GM19372 (cell line): ENCODE data around the gene POTEJ.
"Not testable (repeated sequence)": the region's sequence is repeated elsewhere in the genome, so short reads cannot be mapped to it uniquely, and the experiment has no call there.

Experiments used
- ATAC-seq: cut with Tn5 transposase; IDR thresholded peaks from one replicate; pipeline ENCODE4 v1.9.1; 2021; ENCODE audit warnings: mild to moderate bottlenecking, low read depth, moderate library complexity; ENCODE audit not compliant: unreplicated experiment

Gene POTEJ

GRCh38 chr2:130611140-130611539, at the start of gene POTEJ:
POTEJ (plus strand) TSS chr2:130611440; CDS start chr2:130611533, 93 bp downstream.
- ATAC-seq: not testable (repeated sequence)

DNA sequence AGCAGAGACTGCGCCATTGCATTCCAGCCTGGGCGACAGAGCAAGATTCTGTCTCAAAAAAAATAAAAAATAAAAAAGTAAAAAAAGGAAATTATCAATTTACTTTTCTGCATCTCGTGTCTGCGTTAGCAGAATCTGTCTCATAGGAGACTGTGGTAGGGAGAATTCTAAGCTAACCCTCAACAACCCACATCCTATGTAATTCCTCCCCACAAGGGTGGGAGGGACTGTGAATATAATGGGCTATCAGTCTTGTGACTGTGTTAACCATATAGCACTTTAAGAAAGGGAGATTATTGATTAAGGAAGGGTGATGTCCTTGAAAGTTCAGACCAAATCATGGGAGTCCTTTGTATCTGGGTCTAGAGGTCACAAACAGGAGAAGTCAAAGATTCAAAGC, 45.1 kb upstream of the POTEJ start:
- not testable (repeated sequence) for ATAC-seq

GRCh38 chr2:130571929-130572328, 39.3 kb upstream of the POTEJ start:
- ATAC-seq: not testable (repeated sequence)

DNA sequence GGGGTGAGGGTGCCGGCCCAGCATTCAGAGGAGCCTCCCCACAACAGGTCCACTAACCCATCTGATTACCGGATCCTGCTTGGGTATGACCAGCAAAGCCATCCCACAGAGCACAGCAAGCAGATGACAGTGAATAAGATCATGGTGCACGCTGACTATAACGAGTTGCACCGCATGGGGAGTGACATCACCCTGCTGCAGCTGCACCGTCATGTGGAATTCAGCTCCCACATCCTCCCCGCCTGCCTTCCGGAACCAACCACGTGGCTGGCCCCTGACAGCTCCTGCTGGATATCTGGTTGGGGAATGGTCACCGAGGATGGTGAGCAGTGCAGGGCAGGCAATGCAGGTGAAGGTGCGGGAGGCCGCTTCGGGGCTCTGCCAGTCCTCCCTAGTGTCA, 37.0 kb upstream of the POTEJ start:
- ATAC-seq: not testable (repeated sequence)

DNA sequence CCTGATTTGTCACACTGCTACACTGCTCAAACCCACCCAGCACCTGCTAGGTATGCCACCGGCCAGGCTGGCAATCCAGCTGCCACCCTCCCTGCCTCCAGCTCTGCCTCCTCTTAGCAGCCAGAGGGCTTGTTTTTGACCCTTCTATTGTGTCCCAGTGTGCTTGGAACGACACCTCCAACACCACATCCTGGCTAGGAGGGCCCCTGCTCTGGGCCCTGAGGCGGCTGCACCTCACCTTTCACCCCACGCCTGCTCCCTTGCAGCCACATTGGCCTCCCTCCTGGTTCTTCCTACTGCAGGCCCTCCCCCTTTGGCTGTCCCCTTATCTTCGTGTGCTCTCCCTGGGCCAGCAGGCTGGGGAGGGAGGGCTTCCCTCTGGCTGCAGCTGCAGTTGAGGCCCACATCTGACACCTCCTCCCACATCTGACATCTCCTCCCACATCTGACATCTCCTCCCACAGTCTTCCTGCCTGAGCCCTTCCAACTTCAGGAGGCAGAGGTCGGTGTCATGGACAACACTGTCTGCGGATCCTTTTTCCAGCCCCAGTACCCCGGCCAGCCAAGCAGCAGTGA, 34.9 kb upstream of the POTEJ start:
- not testable (repeated sequence) for ATAC-seq

DNA sequence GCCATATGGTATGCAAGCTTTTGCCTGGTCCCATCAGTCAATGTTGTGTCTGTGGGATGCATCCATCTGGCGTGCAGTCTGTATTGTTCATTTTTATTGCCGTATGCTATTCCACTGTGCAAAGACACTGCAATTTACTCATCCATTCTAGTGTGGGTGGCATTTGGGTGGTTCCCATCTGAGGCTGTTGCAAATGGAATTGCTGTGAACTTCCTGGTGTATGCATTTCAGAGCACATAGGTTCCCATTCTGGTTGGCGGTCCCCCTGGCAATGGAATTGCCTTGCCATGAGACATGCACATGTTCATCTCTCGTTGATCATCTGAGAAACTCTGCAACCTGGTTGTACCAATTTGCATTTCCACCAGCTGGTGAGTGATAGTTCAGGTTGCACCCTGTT, 33.7 kb upstream of the POTEJ start:
- not testable (repeated sequence) for ATAC-seq

DNA sequence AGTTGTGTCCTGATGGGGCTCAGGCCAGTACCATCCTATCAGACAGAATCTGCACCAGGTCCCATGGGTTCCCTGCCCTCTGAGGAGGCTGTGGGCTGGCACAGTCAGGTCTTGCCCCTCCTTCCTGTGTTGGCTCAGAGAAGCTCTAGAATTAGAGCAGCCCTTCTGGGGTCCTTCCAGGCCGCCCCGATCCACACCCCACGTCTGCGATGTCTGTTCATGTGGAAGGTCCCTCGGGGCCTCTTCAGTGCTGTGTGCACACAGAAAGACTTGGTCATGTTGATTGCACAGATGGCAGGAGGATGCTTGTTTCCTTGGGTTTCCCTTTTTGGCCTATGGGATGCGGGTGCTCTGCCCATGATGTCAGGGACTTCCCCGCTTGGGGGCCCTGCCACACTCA, 32.1 kb upstream of the POTEJ start:
- not testable (repeated sequence) for ATAC-seq

DNA sequence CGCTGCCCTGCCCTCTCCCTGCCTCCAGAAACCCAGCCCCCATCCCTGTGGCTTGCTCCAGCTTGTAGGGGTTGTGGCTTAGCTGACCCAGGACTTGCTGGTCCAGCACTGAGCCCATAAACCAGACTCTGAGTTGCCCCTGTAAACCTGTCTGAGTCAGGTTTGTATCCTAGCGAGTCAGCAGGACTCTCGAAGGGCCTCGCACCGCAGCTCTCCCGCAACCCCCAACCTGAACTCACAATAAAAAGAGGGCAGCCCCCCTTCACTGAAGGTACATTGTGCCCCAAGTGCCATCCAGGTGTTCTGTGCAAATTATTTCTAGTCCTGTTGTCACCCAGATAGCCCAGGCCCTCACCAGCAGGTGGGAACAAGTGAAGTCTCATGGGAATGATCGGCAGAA, 29.7 kb upstream of the POTEJ start:
- ATAC-seq: not testable (repeated sequence)

DNA sequence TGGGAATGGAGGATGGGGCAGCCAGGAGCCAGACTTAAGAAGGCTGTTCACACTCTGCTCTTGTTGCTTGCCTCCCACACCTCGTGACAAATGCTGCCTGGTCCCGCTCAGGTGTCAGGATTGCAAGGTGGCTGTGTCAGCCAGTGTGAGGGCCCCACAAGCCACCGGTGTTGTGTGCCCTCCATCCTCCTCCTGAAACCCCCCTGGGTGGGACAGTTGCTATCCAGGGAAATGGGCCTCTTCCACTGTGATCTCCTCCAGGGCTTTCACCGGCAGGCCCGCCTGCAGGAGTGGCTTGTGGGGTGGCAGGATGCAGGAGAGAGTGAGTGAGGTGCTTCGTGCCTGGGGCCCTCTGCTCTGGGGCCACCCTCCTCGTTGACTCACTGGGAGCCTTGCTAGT, 28.3 kb upstream of the POTEJ start:
- not testable (repeated sequence) for ATAC-seq

- ATAC-seq: not testable (repeated sequence)
These were observed 27.7 kb upstream of the POTEJ start for GRCh38 chr2:130583582-130583981.

GRCh38 chr2:130584726-130585125, 26.5 kb upstream of the POTEJ start:
- ATAC-seq: not testable (repeated sequence)

GRCh38 chr2:130588688-130589458, 22.4 kb upstream of the POTEJ start:
- ATAC-seq: peak; percentile 58

- ATAC-seq: not testable (repeated sequence)
These were observed 20.9 kb upstream of the POTEJ start for GRCh38 chr2:130590170-130590841.

- not testable (repeated sequence) for ATAC-seq
These were observed 20.3 kb upstream of the POTEJ start for GRCh38 chr2:130590842-130591359.

- not testable (repeated sequence) for ATAC-seq
These were observed 18.3 kb upstream of the POTEJ start for GRCh38 chr2:130592791-130593414.

- ATAC-seq: not testable (repeated sequence)
These were observed 17.2 kb upstream of the POTEJ start for GRCh38 chr2:130594011-130594410.

DNA sequence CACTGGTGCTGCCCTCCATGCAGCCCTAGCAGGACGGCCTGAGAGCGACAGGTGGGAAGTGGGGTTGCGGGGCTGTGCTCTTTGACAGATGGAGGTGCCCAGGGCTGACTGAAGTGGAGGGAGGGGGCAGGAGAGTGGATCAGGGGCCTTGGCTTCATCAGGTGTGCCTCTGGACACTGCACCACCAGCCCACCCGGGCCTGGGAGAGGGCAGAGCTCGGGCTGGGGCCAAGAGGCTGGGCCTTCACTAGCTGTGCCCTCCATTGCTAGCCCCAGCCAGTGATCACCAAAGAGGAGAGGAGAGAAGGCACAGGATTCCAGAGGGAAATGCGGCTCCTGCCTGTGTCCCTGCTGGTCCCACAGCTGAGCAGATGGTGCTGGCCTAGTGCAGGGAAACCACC, 14.5 kb upstream of the POTEJ start:
- ATAC-seq: not testable (repeated sequence)

DNA sequence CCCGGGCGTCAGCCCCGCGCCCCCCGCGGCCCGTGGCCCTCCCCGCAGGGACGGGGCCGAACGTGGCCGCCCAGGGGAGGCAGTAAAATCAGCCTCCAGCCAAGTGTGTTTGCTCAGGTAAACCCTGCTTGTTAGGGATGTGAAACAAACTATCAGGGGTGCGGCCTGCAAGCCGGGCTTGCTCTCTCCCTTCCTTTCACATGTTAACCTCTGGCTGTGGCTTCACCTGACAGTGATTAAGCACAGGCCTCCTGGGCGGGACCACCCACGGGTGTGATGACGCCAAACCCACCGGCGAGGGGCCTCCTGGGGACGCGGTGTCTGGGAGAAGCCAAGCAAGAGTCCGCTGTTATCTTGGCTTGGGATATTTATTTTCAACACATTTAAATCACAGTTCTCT, 13.2 kb upstream of the POTEJ start:
- not testable (repeated sequence) for ATAC-seq

- ATAC-seq: not testable (repeated sequence)
These were observed 12.8 kb upstream of the POTEJ start for GRCh38 chr2:130598463-130598862.

GRCh38 chr2:130599393-130599792, 11.8 kb upstream of the POTEJ start, which contains the start of gene CFC1:
CFC1 (minus strand) TSS chr2:130599575; CDS start chr2:130599287, 288 bp downstream.
- not testable (repeated sequence) for ATAC-seq
